ENCODE data around the gene ENDOV. TPM values are rescaled to one million over a fixed set of nuclear protein-coding genes. Genes with fewer than 3 reads are reported as not detected.

Gene ENDOV
- total RNA-seq, 2 donors from 2014 or later, result 8.3 to 17.5 TPM

- TF ChIP-seq CTCF (IDR thresholded peaks at IDR 0.05) (no peak), POLR2A (IDR thresholded peaks at IDR 0.05) (no peak)
- no peak overlapping the region for H3K27ac ChIP-seq
- no peaks in the 10 kb centered on the region for H3K9me3 ChIP-seq
- no peak for ATAC-seq
- WGBS, 2 donors, result 70 to 77% methylated on average over 16 to 20 of the region's 21 CpGs
- no peaks in the 10 kb centered on the region for H3K36me3 ChIP-seq (replicated peaks in 1 of 2; ENCODE audit: insufficient read depth in 1 of 2, low read depth in 2 of 2)
- H3K4me1 ChIP-seq, result peaks cover 27% of the 10 kb centered on the region
- intact Hi-C loops (cut with DNase I), result no loop called here
- DNase-seq, result peak in 2 of 4 donors; percentile 19 to 35
- no peaks in the 10 kb centered on the region for H3K27me3 ChIP-seq
- no peak overlapping the region for H3K4me3 ChIP-seq
Measured at GRCh38 chr17:80456465-80457235, 41.7 kb downstream of the ENDOV start.

GRCh38 chr17:80457236-80457856 lies 42.4 kb downstream of the ENDOV start:
- no peak for TF ChIP-seq CTCF (IDR thresholded peaks at IDR 0.05)
- TF ChIP-seq POLR2A (IDR thresholded peaks at IDR 0.05), result no peak
- Histone ChIP-seq H3K27me3 (no peaks in the 10 kb centered on the region), H3K36me3 (replicated peaks in 1 of 2; ENCODE audit: insufficient read depth in 1 of 2, low read depth in 2 of 2) (no peaks in the 10 kb centered on the region), H3K4me1 (peaks cover 27% of the 10 kb centered on the region), H3K4me3 (no peak overlapping the region), H3K27ac (no peak overlapping the region), H3K9me3 (no peaks in the 10 kb centered on the region)
- intact Hi-C loops (cut with DNase I), result no loop called here
- DNase-seq (no peak), ATAC-seq (no peak)
- WGBS, 2 donors, result 59 to 69% methylated on average over 15 of the region's 15 CpGs

GRCh38 chr17:80458016-80458415 lies 43.0 kb downstream of the ENDOV start:
- 81 to 82% methylated on average over 7 to 8 of the region's 8 CpGs for WGBS, 2 donors
- no peak for ATAC-seq
- no peaks in the 10 kb centered on the region for H3K27me3 ChIP-seq
- TF ChIP-seq CTCF (IDR thresholded peaks at IDR 0.05), result no peak
- no peak for TF ChIP-seq POLR2A (IDR thresholded peaks at IDR 0.05)
- no peak overlapping the region for H3K4me3 ChIP-seq
- DNase-seq, result no peak
- intact Hi-C loops (cut with DNase I), result no loop called here
- no peaks in the 10 kb centered on the region for H3K36me3 ChIP-seq (replicated peaks in 1 of 2; ENCODE audit: insufficient read depth in 1 of 2, low read depth in 2 of 2)
- H3K9me3 ChIP-seq, result no peaks in the 10 kb centered on the region
- H3K4me1 ChIP-seq, result peaks cover 24% of the 10 kb centered on the region
- H3K27ac ChIP-seq, result no peak overlapping the region

GRCh38 chr17:80459234-80459633 lies 44.3 kb downstream of the ENDOV start:
- H3K4me3 ChIP-seq, result no peak overlapping the region
- H3K4me1 ChIP-seq, result peaks cover 12% of the 10 kb centered on the region
- no peak for TF ChIP-seq CTCF (IDR thresholded peaks at IDR 0.05)
- no peak for TF ChIP-seq POLR2A (IDR thresholded peaks at IDR 0.05)
- H3K36me3 ChIP-seq (replicated peaks in 1 of 2; ENCODE audit: insufficient read depth in 1 of 2, low read depth in 2 of 2), result no peaks in the 10 kb centered on the region
- H3K27ac ChIP-seq, result no peak overlapping the region
- intact Hi-C loops (cut with DNase I), result no loop called here
- no peaks in the 10 kb centered on the region for H3K27me3 ChIP-seq
- whole genome bisulfite sequencing, 2 donors, result 70 to 79% methylated on average over 11 of the region's 11 CpGs
- DNase-seq, result no peak
- no peak for ATAC-seq
- no peaks in the 10 kb centered on the region for H3K9me3 ChIP-seq

Data from body of pancreas (tissue), 4 donors.